CD4-positive, CD25-positive, alpha-beta regulatory T cell (primary cell): ENCODE results near the gene MYBBP1A. TPM values are rescaled to one million over a fixed set of nuclear protein-coding genes. Genes with fewer than 3 reads are reported as not detected.

ENCODE experiments used
- ATAC-seq, 2 donors: fragments of 150-1000 bp; cut with Tn5 transposase; one replicate each; pipeline ENCODE4 v1.10.0; 2021; ENCODE audit warnings: low read depth in 2 of 2, moderate number of reproducible peaks in 2 of 2, moderate library complexity in 1 of 2
- DNase-seq, 3 donors: peaks; one replicate each; pipeline versions ENCODE4 v3.0.0 to v3.0.0-alpha.2; 2012 to 2022; ENCODE audit warnings: mixed read lengths in 1 of 3
- H3K27ac ChIP-seq: one replicate; pipeline ENCODE4 v1.7.0; 2013; ENCODE audit warnings: mild to moderate bottlenecking, low read length; ENCODE audit not compliant: insufficient read depth, poor library complexity, severe bottlenecking
- H3K27me3 ChIP-seq: one replicate; pipeline ENCODE4 v1.7.0; 2013; ENCODE audit warnings: low read length; ENCODE audit not compliant: control insufficient read depth, insufficient read depth
- H3K36me3 ChIP-seq: one replicate; pipeline ENCODE4 v1.7.0; 2013; ENCODE audit warnings: mild to moderate bottlenecking, low read length, moderate library complexity; ENCODE audit not compliant: control insufficient read depth, insufficient read depth
- H3K4me1 ChIP-seq: 2 replicates; pipeline ENCODE4 v1.7.0; 2013; ENCODE audit warnings: mild to moderate bottlenecking, low read length; ENCODE audit not compliant: insufficient read depth, control insufficient read depth, poor library complexity, severe bottlenecking
- H3K4me3 ChIP-seq: one replicate; pipeline ENCODE4 v1.7.0; 2013; ENCODE audit warnings: low read depth, mild to moderate bottlenecking, low read length, moderate library complexity
- H3K9me3 ChIP-seq, 2 experiments: 1 replicate in 1 of 2; 2 replicates in 1 of 2; pipeline ENCODE4 v1.7.0; 2013; ENCODE audit warnings: low read length in 2 of 2, mild to moderate bottlenecking in 1 of 2, moderate library complexity in 1 of 2; ENCODE audit not compliant: control insufficient read depth in 2 of 2
- H3K27ac Mint-ChIP-seq, 3 donors: one replicate each; pipeline ENCODE4 v1.8.0; 2020 to 2022; ENCODE audit warnings: mild to moderate bottlenecking in 3 of 3, mixed read lengths in 3 of 3, moderate library complexity in 2 of 3
- H3K27me3 Mint-ChIP-seq: one replicate; pipeline ENCODE4 v1.8.0; 2022; ENCODE audit warnings: mild to moderate bottlenecking, mixed read lengths
- H3K36me3 Mint-ChIP-seq: one replicate; pipeline ENCODE4 v1.8.0; 2020; ENCODE audit warnings: mixed read lengths
- H3K4me1 Mint-ChIP-seq, 4 donors: one replicate each; pipeline ENCODE4 v1.8.0; 2020 to 2022; ENCODE audit warnings: mixed read lengths in 4 of 4, mild to moderate bottlenecking in 1 of 4
- H3K4me3 Mint-ChIP-seq, 4 donors: one replicate each; pipeline ENCODE4 v1.8.0; 2020 to 2022; ENCODE audit warnings: mild to moderate bottlenecking in 4 of 4, mixed read lengths in 4 of 4, moderate library complexity in 3 of 4
- H3K9me3 Mint-ChIP-seq, 7 donors: one replicate each; pipeline ENCODE4 v1.8.0; 2020 to 2022; ENCODE audit warnings: mixed read lengths in 7 of 7, mild to moderate bottlenecking in 3 of 7, moderate library complexity in 2 of 7
- polyA plus RNA-seq, 4 donors: library from polyadenylated mRNA; unstranded; fragments of 300-500 nt; fragmentation: Illumina TruSeq; gene quantifications; one replicate each; pipeline ENCODE4 v1.2.3, GENCODE V29; 2021
- total RNA-seq: library from RNA; stranded (reverse); gene quantifications from one replicate; pipeline ENCODE4 v1.2.3, GENCODE V29; 2022

Gene MYBBP1A
- total and polyA plus RNA-seq, 5 donors from 2014 or later, result 7.7 to 59.3 (median 12.2) TPM

DNA sequence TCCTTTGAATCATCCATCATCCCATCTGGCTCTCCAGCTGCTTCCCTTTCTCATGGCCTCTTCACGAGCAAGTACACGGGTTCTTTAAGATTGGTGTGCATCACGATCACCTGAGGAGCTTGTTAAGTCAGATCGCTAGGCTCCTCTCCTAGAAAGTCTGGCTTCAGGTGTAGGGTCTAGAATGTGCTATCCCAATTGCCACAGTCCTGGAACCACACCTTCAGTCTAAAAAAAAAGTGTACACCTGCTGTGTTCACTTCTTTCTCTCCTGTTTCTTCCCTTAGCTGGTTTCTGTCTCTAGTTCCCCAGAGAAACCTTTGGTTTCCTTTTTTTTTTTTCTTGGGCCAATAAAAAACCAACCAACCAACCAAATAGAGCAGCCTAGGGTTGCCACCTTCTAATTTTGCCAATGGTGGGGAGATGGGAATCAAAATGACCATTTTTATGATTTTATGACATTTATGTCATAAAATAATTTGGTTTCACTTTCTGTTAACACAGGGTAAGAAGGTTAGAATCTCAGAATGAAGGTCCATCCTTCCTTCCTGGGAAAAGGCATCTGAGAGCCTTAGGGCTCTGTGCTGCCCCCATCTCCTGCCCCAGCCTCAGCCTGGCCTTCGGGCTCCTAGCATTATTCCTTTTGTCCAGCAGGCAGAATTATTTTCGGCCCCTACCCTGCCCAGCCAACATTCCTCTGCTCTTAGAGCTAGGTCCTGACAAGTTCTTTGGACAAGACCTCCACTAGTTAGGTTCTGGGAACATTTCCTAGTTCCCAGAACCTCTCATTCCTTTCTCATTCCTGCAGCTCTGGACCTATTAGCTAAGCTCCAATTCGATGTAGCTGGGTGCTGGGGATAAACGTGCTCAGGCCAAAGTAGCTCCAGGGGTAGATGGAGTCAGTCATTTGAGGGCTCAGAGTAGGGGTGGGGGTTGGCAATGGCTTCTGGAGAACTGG is 7.1 kb upstream of the MYBBP1A start:
- no peaks in the 10 kb centered on the region for H3K36me3 Mint-ChIP-seq
- H3K4me1 ChIP-seq, result peaks cover 8% of the 10 kb centered on the region
- H3K27me3 Mint-ChIP-seq, result peaks cover 14% of the 10 kb centered on the region
- H3K9me3 Mint-ChIP-seq, result no peaks in the 10 kb centered on the region
- H3K4me3 ChIP-seq, result peak overlapping the region; percentile 23
- no peaks in the 10 kb centered on the region for H3K9me3 ChIP-seq
- H3K27ac Mint-ChIP-seq, result peak overlapping the region; percentile 17 to 84 (median 59)
- H3K27ac ChIP-seq, result no peak overlapping the region
- peak overlapping the region in 1 of 4 donors; percentile 15 for H3K4me3 Mint-ChIP-seq
- H3K36me3 ChIP-seq, result no peaks in the 10 kb centered on the region
- ATAC-seq (no peak), DNase-seq (peak in 1 of 3 donors; percentile 16)
- no peaks in the 10 kb centered on the region for H3K27me3 ChIP-seq
- H3K4me1 Mint-ChIP-seq, result peaks cover 6 to 34% (median 19%) of the 10 kb centered on the region in 4 donors

DNA sequence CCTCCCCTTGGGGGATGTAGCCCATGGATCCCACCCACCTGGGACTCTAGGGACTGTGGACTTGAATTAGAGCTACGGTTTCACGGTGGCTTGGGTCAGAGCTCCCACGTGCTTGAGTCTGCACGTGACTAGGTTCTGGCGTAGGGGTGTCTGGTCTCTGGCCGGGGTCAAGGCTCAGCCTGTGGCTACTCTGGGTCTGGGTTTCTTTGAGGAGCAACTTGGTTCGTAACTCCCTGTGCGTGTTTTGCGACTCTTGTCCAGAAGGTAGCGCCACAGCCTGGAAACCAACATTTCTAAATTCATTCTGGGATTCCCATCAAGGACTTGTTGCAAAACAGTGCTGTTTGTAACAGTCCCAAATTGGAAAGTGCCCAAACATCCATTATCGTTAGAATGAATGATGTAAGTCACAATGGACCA is 5.7 kb upstream of the MYBBP1A start:
- Histone ChIP-seq H3K36me3 (no peaks in the 10 kb centered on the region), H3K27me3 (no peaks in the 10 kb centered on the region), H3K27ac (no peak overlapping the region), H3K9me3 (no peaks in the 10 kb centered on the region), H3K4me1 (peaks cover 12% of the 10 kb centered on the region), H3K4me3 (no peak overlapping the region)
- H3K27me3 Mint-ChIP-seq, result peaks cover 6% of the 10 kb centered on the region
- ATAC-seq, result no peak
- H3K36me3 Mint-ChIP-seq, result no peaks in the 10 kb centered on the region
- DNase-seq, result no peak
- H3K27ac Mint-ChIP-seq, result no peak overlapping the region
- H3K4me3 Mint-ChIP-seq, result peak overlapping the region in 1 of 4 donors; percentile 51
- no peaks in the 10 kb centered on the region for H3K9me3 Mint-ChIP-seq
- peaks cover 6 to 33% (median 23%) of the 10 kb centered on the region in 4 donors for H3K4me1 Mint-ChIP-seq

DNA sequence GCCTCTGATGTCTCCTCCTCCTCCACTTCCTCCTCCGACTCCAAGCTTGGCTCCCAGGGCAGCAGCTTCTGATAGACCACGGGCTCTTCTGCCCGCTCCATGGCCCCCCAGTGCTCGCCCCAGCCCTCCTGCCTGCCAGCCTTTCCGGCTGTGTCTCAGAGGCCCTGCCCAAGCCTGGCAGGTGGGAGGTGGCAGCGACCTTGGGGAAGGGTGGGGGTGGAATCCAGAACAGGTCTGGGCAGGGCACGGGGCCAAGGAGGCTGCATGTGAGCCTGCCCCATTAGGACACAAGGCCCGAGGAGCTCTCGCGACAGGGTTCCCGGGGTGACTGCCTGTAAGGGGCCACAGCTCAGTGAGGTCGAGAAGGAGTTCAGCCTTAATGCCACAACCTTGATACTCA is 5.2 kb upstream of the MYBBP1A start, which contains the start of gene GGT6:
Gene GGT6, minus strand, starts transcription at position 157 of the 400 bp plus-strand sequence. Its CDS starts 56 bp downstream, at position 101.
- no peak for ATAC-seq
- DNase-seq, result no peak
- Mint-ChIP-seq H3K4me3 (peak within 1 kb of the TSS in 1 of 4 donors; percentile 51), H3K27ac (no peak within 1 kb of the TSS), H3K36me3 (no peaks in the 10 kb centered on the region), H3K27me3 (peaks cover 2% of the 10 kb centered on the region), H3K4me1 (peaks cover 6 to 33% (median 23%) of the 10 kb centered on the region in 4 donors), H3K9me3 (no peaks in the 10 kb centered on the region)
- Histone ChIP-seq H3K9me3 (no peaks in the 10 kb centered on the region), H3K27me3 (no peaks in the 10 kb centered on the region), H3K4me3 (no peak within 1 kb of the TSS), H3K4me1 (peaks cover 16% of the 10 kb centered on the region), H3K27ac (no peak within 1 kb of the TSS), H3K36me3 (no peaks in the 10 kb centered on the region)

DNA sequence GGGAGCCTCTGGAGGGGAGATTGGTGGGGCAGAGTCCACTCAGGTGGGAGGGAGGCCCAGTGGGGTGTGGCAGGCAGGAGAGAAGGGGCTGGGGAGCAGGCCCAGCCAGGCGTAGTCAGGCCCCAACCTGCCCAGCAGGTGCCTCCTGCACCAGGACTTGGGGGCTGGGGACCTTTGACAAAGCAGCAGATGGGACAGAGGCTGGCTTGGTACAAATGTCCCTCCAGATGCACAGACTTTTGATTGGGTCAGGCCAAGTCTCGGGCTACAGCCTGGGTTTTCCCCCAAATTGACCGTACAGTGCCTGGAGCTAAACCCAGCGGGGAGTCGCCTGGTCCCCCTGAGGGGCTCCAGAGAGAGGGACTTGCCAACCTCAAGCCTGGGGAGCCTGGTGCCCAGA is 4.8 kb upstream of the MYBBP1A start:
- no peaks in the 10 kb centered on the region for H3K9me3 Mint-ChIP-seq
- no peak overlapping the region for H3K27ac Mint-ChIP-seq
- no peak for ATAC-seq

DNA sequence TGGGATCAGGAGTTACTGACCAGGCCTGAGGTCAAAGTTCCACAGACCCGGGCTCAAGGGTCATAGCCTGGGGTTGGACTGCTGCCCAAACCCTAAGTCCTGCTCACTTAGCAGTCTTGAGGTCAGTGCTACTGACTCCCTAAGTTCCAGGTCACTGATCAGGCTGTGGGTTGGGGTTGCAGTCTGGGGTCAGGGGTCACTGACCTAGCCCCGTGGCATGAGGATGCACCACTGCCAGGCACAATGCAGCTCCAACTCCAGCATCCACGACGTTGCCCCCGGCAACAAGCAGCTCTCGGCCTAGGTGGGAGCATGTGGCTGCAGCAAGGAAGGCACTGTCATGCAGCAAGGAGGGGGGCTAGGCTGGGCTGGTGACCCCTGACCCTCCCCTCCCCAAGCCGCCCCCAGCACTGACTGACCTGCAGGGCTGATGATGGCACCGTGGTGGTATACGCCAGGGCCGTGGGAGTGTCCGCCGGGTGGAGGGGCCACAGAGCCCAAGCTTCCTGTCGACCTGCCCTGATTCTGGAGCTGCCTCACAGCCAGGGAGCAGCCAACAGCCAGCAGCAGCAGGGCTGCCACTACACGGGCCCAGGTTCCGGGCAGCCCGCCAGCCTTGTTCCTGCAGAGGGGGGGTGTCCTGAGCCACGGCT is 4.1 kb upstream of the MYBBP1A start:
- Mint-ChIP-seq H3K36me3 (no peaks in the 10 kb centered on the region), H3K4me3 (no peak overlapping the region), H3K4me1 (peaks cover 7 to 42% (median 29%) of the 10 kb centered on the region in 4 donors), H3K27me3 (no peaks in the 10 kb centered on the region), H3K9me3 (no peaks in the 10 kb centered on the region), H3K27ac (no peak overlapping the region)
- Histone ChIP-seq H3K27me3 (no peaks in the 10 kb centered on the region), H3K27ac (no peak overlapping the region), H3K36me3 (no peaks in the 10 kb centered on the region), H3K4me1 (peaks cover 24% of the 10 kb centered on the region), H3K4me3 (no peak overlapping the region), H3K9me3 (no peaks in the 10 kb centered on the region)
- ATAC-seq (no peak), DNase-seq (no peak)

More for the DNA sequence above, 4.8 kb upstream of the MYBBP1A start:
- H3K4me3 Mint-ChIP-seq, result no peak overlapping the region
- H3K36me3 Mint-ChIP-seq, result no peaks in the 10 kb centered on the region
- Histone ChIP-seq H3K4me3 (no peak overlapping the region), H3K4me1 (peaks cover 17% of the 10 kb centered on the region), H3K36me3 (no peaks in the 10 kb centered on the region), H3K27ac (no peak overlapping the region), H3K27me3 (no peaks in the 10 kb centered on the region), H3K9me3 (no peaks in the 10 kb centered on the region)
- H3K27me3 Mint-ChIP-seq, result no peaks in the 10 kb centered on the region
- no peak for DNase-seq
- H3K4me1 Mint-ChIP-seq, result peaks cover 7 to 35% (median 24%) of the 10 kb centered on the region in 4 donors

DNA sequence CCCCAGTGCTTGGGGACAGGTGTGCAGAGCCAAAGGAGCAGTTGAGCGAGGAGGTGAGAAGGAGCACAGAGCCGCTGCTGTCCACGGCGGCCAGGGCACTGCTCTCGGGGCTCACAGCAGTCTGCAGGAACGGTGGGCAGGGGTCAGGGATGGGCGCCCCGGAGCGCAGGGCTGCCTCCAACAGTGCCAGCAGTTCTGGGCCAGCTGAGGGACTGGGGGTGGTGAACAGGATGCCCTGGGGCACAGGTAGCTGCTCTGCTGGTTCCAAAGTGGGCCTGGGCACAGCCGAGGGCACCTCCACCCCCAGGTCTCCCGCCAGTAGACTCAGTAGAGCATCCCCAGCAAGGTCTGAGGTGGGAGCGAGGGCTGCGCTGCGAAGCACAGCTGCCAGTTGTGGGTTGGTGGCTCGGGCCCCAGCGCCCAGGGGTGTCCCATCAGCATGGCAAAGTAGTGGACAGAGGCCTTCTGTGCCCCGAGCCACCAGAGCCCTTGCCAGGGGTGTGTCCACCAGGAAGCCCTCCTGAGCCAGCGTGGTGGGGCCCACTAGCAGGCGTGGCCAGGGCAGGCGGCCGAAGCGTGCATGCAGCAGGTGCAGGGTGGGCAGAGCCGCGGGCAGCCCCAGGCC is 3.3 kb upstream of the MYBBP1A start:
- no peak overlapping the region for H3K27ac ChIP-seq
- DNase-seq, result no peak
- no peaks in the 10 kb centered on the region for H3K9me3 ChIP-seq
- ATAC-seq, result no peak
- Mint-ChIP-seq H3K36me3 (no peaks in the 10 kb centered on the region), H3K27ac (no peak overlapping the region), H3K4me1 (peaks cover 7 to 49% (median 31%) of the 10 kb centered on the region in 4 donors), H3K27me3 (no peaks in the 10 kb centered on the region), H3K4me3 (no peak overlapping the region), H3K9me3 (no peaks in the 10 kb centered on the region)
- H3K36me3 ChIP-seq, result no peaks in the 10 kb centered on the region
- no peaks in the 10 kb centered on the region for H3K27me3 ChIP-seq
- no peak overlapping the region for H3K4me3 ChIP-seq
- peaks cover 32% of the 10 kb centered on the region for H3K4me1 ChIP-seq

DNA sequence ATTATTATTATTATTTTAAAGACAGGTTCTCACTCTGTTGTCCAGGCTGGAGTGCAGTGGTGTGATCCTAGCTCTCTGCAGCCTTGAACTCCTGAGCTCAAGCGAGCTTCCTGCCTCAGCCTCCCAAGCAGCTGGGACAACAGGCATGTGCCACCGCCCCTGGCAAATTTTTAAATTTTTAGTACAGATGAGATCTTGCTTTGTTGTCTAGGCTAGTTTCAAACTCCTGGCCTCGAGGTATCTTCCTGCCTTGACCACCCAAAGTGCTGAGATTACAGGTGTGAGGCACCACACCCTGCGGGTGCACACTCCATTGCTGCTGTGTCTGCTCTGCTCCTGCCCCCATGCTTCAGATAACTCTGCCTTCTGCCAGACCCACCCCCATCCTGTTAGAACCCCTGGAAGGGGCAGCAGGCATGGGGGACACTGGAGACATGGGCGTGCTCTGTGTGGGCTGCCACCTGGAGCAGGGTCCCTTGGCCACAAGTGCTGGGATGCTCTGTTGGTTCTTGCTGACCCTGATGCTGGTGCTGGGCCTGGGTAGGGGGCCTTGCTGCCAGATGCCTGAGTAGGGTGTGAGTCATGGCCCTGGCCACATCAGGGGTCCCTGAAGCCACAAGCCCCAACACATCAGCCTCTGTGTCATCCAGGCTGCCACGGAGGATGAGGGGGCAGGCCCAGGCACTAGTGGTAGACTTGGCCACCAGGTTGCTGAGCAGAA is 2.6 kb upstream of the MYBBP1A start:
- H3K4me3 ChIP-seq, result no peak overlapping the region
- DNase-seq, result no peak
- no peak for ATAC-seq
- H3K4me1 Mint-ChIP-seq, result peaks cover 7 to 42% (median 28%) of the 10 kb centered on the region in 4 donors
- H3K27me3 Mint-ChIP-seq, result no peaks in the 10 kb centered on the region
- no peaks in the 10 kb centered on the region for H3K9me3 Mint-ChIP-seq
- no peak overlapping the region for H3K27ac ChIP-seq
- H3K4me3 Mint-ChIP-seq, result peak overlapping the region in 1 of 4 donors; percentile 38
- H3K27ac Mint-ChIP-seq, result no peak overlapping the region
- H3K4me1 ChIP-seq, result peaks cover 37% of the 10 kb centered on the region
- H3K27me3 ChIP-seq, result no peaks in the 10 kb centered on the region
- H3K36me3 Mint-ChIP-seq, result no peaks in the 10 kb centered on the region
- H3K36me3 ChIP-seq, result peaks cover 4% of the 10 kb centered on the region
- H3K9me3 ChIP-seq, result no peaks in the 10 kb centered on the region
